ENCODE results near the gene SNAP47.
A peak's percentile ranks its signal among the peaks of the same experiment; 100 is the strongest.

Gene SNAP47

GRCh38 chr1:227785805-227786671 is 50.8 kb downstream of the SNAP47 start:
- no peak for DNase-seq (ENCODE audit: low read depth)

- DNase-seq (ENCODE audit: low read depth) = no peak
These were observed 51.7 kb downstream of the SNAP47 start for GRCh38 chr1:227786673-227787512.

GRCh38 chr1:227787513-227788270 is 52.5 kb downstream of the SNAP47 start:
- DNase-seq (ENCODE audit: low read depth) = peak; percentile 87

GRCh38 chr1:227788271-227789083 is 53.2 kb downstream of the SNAP47 start:
- no peak for DNase-seq (ENCODE audit: low read depth)

GRCh38 chr1:227789084-227790033 is 54.1 kb downstream of the SNAP47 start:
- no peak for DNase-seq (ENCODE audit: low read depth)

GRCh38 chr1:227790034-227790400 is 54.8 kb downstream of the SNAP47 start:
- no peak for DNase-seq (ENCODE audit: low read depth)

- no peak for DNase-seq (ENCODE audit: low read depth)
These were observed 55.6 kb downstream of the SNAP47 start for GRCh38 chr1:227790868-227791267.

DNA sequence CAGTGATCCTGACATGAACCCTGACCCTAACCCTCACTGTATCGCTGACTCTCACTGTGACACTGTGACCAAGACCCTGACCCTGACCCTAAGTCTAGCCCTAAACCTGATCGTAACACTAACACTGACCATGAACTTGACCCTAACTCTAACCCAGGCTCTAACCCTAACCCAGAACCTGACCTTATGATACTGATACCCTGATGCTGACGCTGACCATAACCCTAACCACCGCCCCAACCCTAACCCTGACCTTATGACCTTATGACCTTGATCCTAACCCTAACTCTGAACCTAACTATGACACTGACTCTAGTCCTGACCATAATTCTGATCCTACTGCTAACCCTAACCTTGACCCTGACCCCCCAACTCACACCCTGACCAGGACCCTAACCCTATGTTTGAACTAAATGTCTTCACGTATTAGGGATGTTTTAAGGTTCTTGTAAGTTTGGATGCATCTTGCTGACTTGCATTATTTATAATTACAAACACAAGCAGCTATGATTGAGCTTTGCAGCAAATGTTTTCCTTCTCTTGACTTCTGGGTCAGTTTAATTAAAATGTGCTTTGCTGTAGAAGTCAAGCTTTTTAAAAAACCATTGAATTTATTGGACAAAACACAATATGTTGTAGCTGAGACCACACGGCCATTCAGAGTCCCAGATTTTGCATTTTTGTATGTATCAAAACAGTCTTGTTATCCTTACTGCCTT is 56.3 kb downstream of the SNAP47 start:
- no peak for DNase-seq (ENCODE audit: low read depth)

- no peak for DNase-seq (ENCODE audit: low read depth)
These were observed 57.2 kb downstream of the SNAP47 start for GRCh38 chr1:227792216-227793078.

- no peak for DNase-seq (ENCODE audit: low read depth)
These were observed 58.1 kb downstream of the SNAP47 start for GRCh38 chr1:227793079-227793947.

- no peak for DNase-seq (ENCODE audit: low read depth)
These were observed 58.9 kb downstream of the SNAP47 start for GRCh38 chr1:227793948-227794816.

DNA sequence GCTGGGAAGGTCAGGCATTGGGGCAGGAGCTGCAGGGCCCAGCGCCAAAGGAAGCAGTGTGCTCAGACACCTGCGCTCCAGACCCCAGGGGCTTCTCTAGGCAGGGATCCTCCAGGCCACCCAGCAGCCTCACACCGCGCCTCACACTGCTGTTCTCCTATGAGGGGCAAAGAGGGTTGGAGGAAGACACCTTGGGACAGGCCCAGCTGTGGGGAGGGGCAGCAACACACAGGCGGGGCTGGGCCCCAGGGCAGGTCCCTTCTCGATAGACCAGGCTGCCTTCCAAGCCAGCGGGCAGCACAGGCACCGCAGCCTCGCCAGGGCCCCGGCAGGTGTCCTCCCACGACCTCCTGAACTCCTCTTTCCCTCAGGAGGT is 59.6 kb downstream of the SNAP47 start:
- DNase-seq (ENCODE audit: low read depth) = no peak

GRCh38 chr1:227795732-227796131 is 60.5 kb downstream of the SNAP47 start:
- no peak for DNase-seq (ENCODE audit: low read depth)

- no peak for DNase-seq (ENCODE audit: low read depth)
These were observed 61.2 kb downstream of the SNAP47 start for GRCh38 chr1:227796359-227796915.

DNA sequence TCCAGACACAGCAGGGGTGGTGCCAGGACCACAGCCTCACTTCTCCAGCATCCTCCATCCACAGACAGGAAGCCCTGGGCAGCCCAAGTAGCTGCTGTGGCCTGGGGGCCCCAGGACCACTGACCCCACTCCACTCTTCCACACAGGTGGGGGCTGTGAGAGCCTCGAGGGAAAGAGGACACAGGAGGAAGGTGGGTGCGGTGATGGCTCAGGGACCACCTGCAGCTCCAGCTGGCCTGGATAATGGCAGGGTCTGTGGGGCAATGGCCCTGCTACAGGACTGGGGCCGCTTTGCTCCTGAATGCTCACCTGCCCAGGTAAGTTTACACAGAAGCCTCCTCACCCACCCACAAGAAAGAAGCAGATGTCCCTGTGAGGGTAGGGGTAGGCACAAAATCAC is 61.9 kb downstream of the SNAP47 start:
- DNase-seq (ENCODE audit: low read depth) = no peak

DNA sequence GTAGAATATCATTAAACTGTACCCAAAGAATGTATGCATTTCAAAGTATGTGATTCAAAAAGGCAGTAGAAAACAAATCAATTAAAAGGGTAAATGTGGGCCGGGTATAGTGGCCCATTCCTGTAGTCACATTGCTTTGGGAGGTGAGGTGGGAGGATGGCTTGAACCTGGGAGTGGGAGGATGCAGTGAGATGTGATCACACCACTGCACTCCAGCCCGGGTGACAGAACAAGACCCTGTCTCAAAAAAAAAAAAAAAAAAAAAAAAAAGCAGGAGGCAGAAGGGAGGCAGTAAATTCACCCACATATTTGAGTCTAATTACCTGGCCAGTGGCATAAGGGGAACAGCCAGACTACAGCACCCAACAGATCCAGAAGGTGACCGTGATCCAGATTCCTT is 62.4 kb downstream of the SNAP47 start:
- no peak for DNase-seq (ENCODE audit: low read depth)
